Lower lobe of right lung (tissue), 2 donors: ENCODE measurements around the gene DHRS13. TPM values are rescaled to one million over a fixed set of nuclear protein-coding genes. Genes with fewer than 3 reads are reported as not detected.

Experiments used
- ATAC-seq, 2 donors: fragments of 200-7000 bp; cut with Tn5 transposase; one replicate each; pipeline ENCODE4 v1.9.1; 2020 to 2022; ENCODE audit warnings: mild to moderate bottlenecking in 2 of 2, moderate library complexity in 2 of 2
- DNase-seq: peaks from one replicate; pipeline ENCODE4 v3.0.0-alpha.2; 2020
- H3K27ac ChIP-seq: fragments of 200-600 bp; one replicate; pipeline ENCODE4 v1.8.0; 2022
- H3K27me3 ChIP-seq: fragments of 200-600 bp; one replicate; pipeline ENCODE4 v1.8.0; 2022; ENCODE audit warnings: low read depth
- H3K36me3 ChIP-seq: fragments of 200-600 bp; one replicate; pipeline ENCODE4 v1.8.0; 2022; ENCODE audit warnings: mild to moderate bottlenecking
- H3K4me1 ChIP-seq: fragments of 200-600 bp; one replicate; pipeline ENCODE4 v1.8.0; 2022
- H3K4me3 ChIP-seq: fragments of 200-600 bp; one replicate; pipeline ENCODE4 v1.8.0; 2022; ENCODE audit warnings: mild to moderate bottlenecking
- H3K9me3 ChIP-seq: fragments of 200-600 bp; one replicate; pipeline ENCODE4 v1.8.0; 2022
- CTCF ChIP-seq: fragments of 200-600 bp; IDR thresholded peaks from one replicate; pipeline ENCODE4 v1.8.0; 2022; ENCODE audit warnings: antibody characterized with exemption, mild to moderate bottlenecking
- intact Hi-C: fragments of 100-400 bp; cut with DNase I; formaldehyde crosslinking; loops from one replicate; pipeline ENCODE4 v1.11.0; 2022
- total RNA-seq: library from RNA; stranded (reverse); fragmentation: NEBNext Ultra II Directional; extraction: Animal tissue kit (Norgen Biotek cat#: 25700); gene quantifications from one replicate; pipeline ENCODE4 v1.2.1, GENCODE V29; 2021
- donor health status: DM: no; HTN: yes; CAD: no; lungs with severe emphysema.

The DHRS13 gene
- total RNA-seq, 1 donor from 2014 or later = 10.6 TPM

- DNase-seq = no peak
- H3K36me3 ChIP-seq = peaks cover 24% of the 10 kb centered on the region
- no peaks in the 10 kb centered on the region for H3K27me3 ChIP-seq
- no peak for ATAC-seq
- H3K27ac ChIP-seq = no peak overlapping the region
- intact Hi-C loops = no loop called here
- no peaks in the 10 kb centered on the region for H3K9me3 ChIP-seq
- H3K4me3 ChIP-seq = no peak overlapping the region
- no peak for TF ChIP-seq CTCF
- H3K4me1 ChIP-seq = peaks cover 5% of the 10 kb centered on the region
These were observed 38.9 kb downstream of the DHRS13 start for GRCh38 chr17:28863953-28864352.

- no peak for TF ChIP-seq CTCF
- ATAC-seq (no peak), DNase-seq (no peak)
- Histone ChIP-seq H3K27ac (no peak overlapping the region), H3K36me3 (peaks cover 38% of the 10 kb centered on the region), H3K9me3 (no peaks in the 10 kb centered on the region), H3K4me1 (peaks cover 5% of the 10 kb centered on the region), H3K27me3 (no peaks in the 10 kb centered on the region), H3K4me3 (no peak overlapping the region)
- intact Hi-C loops = no loop called here
These were observed 40.3 kb downstream of the DHRS13 start for GRCh38 chr17:28862561-28862960.

GRCh38 chr17:28861393-28862203, 41.3 kb downstream of the DHRS13 start:
- no peak for DNase-seq
- peaks cover 48% of the 10 kb centered on the region for H3K36me3 ChIP-seq
- no peak overlapping the region for H3K4me3 ChIP-seq
- intact Hi-C loops = no loop called here
- no peak for ATAC-seq
- H3K4me1 ChIP-seq = peaks cover 5% of the 10 kb centered on the region
- TF ChIP-seq CTCF = no peak
- no peaks in the 10 kb centered on the region for H3K27me3 ChIP-seq
- H3K9me3 ChIP-seq = no peaks in the 10 kb centered on the region
- H3K27ac ChIP-seq = no peak overlapping the region

GRCh38 chr17:28860363-28860808, 42.5 kb downstream of the DHRS13 start:
- H3K27me3 ChIP-seq = no peaks in the 10 kb centered on the region
- H3K4me3 ChIP-seq = no peak overlapping the region
- peaks cover 7% of the 10 kb centered on the region for H3K4me1 ChIP-seq
- H3K36me3 ChIP-seq = peaks cover 53% of the 10 kb centered on the region
- H3K9me3 ChIP-seq = no peaks in the 10 kb centered on the region
- no peak overlapping the region for H3K27ac ChIP-seq
- intact Hi-C loops = no loop called here
- TF ChIP-seq CTCF = no peak
- DNase-seq = no peak
- no peak for ATAC-seq

GRCh38 chr17:28858801-28859355, 44.0 kb downstream of the DHRS13 start:
- peaks cover 16% of the 10 kb centered on the region for H3K4me1 ChIP-seq
- peaks cover 53% of the 10 kb centered on the region for H3K36me3 ChIP-seq
- H3K27ac ChIP-seq = no peak overlapping the region
- TF ChIP-seq CTCF = no peak
- ATAC-seq = no peak
- DNase-seq = peak; percentile 3
- H3K4me3 ChIP-seq = no peak overlapping the region
- intact Hi-C loops = no loop called here
- H3K27me3 ChIP-seq = no peaks in the 10 kb centered on the region
- no peaks in the 10 kb centered on the region for H3K9me3 ChIP-seq
